Glomerular visceral epithelial cell (primary cell): ENCODE data around the gene NFIA.
A peak's percentile ranks its signal among the peaks of the same experiment; 100 is the strongest.
"Not testable (repeated sequence)": the region's sequence is repeated elsewhere in the genome, so short reads cannot be mapped to it uniquely, and the experiment has no call there.

Source experiments
- DNase-seq: peaks from one replicate; pipeline ENCODE4 v3.0.0-alpha.2; 2016; ENCODE audit errors: extremely low spot score

The NFIA gene

GRCh38 chr1:61058483-61059245 lies 23.7 kb upstream of the NFIA start:
- no peak for DNase-seq

- DNase-seq: not testable (repeated sequence)
These were observed 20.8 kb upstream of the NFIA start for GRCh38 chr1:61061601-61062000.

GRCh38 chr1:61064673-61065072 lies 17.7 kb upstream of the NFIA start:
- DNase-seq: no peak

- no peak for DNase-seq
These were observed 14.8 kb upstream of the NFIA start for GRCh38 chr1:61067446-61068019.

- no peak for DNase-seq
These were observed 12.3 kb upstream of the NFIA start for GRCh38 chr1:61070054-61070453.

GRCh38 chr1:61071205-61072130 lies 10.9 kb upstream of the NFIA start:
- DNase-seq: no peak

GRCh38 chr1:61073871-61074270 lies 8.5 kb upstream of the NFIA start:
- no peak for DNase-seq

GRCh38 chr1:61075833-61076232 lies 6.5 kb upstream of the NFIA start:
- DNase-seq: not testable (repeated sequence)

- DNase-seq: peak; percentile 83
These were observed 5.4 kb upstream of the NFIA start for GRCh38 chr1:61076728-61077675.

GRCh38 chr1:61077676-61078541 lies 4.5 kb upstream of the NFIA start:
- peak; percentile 98 for DNase-seq

GRCh38 chr1:61078618-61079295 lies 3.6 kb upstream of the NFIA start:
- no peak for DNase-seq

- DNase-seq: no peak
These were observed 3.0 kb upstream of the NFIA start for GRCh38 chr1:61079296-61079897.

GRCh38 chr1:61079898-61080336 lies 2.4 kb upstream of the NFIA start:
- peak; percentile 60 for DNase-seq

- DNase-seq: no peak
These were observed 1.8 kb upstream of the NFIA start for GRCh38 chr1:61080413-61081143.

- no peak for DNase-seq
These were observed 1.1 kb upstream of the NFIA start for GRCh38 chr1:61081144-61081685.

- no peak for DNase-seq
These were observed 563 bp upstream of the NFIA start for GRCh38 chr1:61081686-61082310.

GRCh38 chr1:61083013-61083806 lies 849 bp downstream of the NFIA start:
- DNase-seq: no peak
